Measurements from ENCODE around the gene COL1A2. TPM values are rescaled to one million over a fixed set of nuclear protein-coding genes. Genes with fewer than 3 reads are reported as not detected.

Gene COL1A2
- total RNA-seq, 1 donor from 2014 or later = 169 TPM

- Mint-ChIP-seq H3K27ac (ENCODE audit: unreplicated experiment) (no peak overlapping the region), H3K36me3 (ENCODE audit: low read depth, unreplicated experiment) (no peaks in the 10 kb centered on the region), H3K27me3 (ENCODE audit: unreplicated experiment) (no peaks in the 10 kb centered on the region), H3K4me3 (ENCODE audit: unreplicated experiment) (no peak overlapping the region), H3K4me1 (ENCODE audit: unreplicated experiment) (peaks cover 12% of the 10 kb centered on the region), H3K9me3 (ENCODE audit: unreplicated experiment) (no peaks in the 10 kb centered on the region)
- TF ChIP-seq, protein P1, sequence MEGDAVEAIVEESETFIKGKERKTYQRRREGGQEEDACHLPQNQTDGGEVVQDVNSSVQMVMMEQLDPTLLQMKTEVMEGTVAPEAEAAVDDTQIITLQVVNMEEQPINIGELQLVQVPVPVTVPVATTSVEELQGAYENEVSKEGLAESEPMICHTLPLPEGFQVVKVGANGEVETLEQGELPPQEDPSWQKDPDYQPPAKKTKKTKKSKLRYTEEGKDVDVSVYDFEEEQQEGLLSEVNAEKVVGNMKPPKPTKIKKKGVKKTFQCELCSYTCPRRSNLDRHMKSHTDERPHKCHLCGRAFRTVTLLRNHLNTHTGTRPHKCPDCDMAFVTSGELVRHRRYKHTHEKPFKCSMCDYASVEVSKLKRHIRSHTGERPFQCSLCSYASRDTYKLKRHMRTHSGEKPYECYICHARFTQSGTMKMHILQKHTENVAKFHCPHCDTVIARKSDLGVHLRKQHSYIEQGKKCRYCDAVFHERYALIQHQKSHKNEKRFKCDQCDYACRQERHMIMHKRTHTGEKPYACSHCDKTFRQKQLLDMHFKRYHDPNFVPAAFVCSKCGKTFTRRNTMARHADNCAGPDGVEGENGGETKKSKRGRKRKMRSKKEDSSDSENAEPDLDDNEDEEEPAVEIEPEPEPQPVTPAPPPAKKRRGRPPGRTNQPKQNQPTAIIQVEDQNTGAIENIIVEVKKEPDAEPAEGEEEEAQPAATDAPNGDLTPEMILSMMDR (IDR thresholded peaks at IDR 0.05; ENCODE audit: unreplicated experiment) = no peak
- DNase-seq (ENCODE audit: low spot score) = no peak
These were observed 45.2 kb downstream of the COL1A2 start for GRCh38 chr7:94439893-94440381.

DNA sequence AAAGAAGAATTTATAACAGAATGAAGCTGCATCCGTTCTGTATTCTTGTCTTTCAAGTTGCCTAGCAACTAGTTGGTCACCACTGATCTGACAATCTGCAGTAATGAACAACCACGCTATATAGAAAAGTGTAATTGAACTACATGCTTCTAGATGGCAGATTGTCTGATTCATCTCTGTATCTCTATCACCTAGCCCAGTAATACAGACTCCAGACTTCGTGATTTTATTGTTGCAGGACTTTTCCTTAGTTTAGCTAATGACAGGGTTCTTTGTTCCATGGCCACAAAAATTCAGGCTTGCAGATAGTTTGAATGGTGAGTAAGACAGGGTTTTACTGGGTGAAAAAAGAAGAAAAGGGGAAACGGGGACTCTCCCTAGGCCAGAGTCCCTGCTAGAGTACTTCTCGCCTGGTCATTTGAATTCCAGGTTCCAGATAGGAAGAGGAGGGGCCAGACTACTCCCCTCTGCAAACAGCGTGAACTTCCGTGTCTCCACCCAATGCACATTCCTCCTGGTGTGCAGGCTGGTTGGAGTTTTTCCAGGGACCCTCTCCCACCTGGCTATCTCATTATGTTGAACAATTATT, 45.9 kb downstream of the COL1A2 start:
- no peak for DNase-seq (ENCODE audit: low spot score)
- TF ChIP-seq, protein P1 (IDR thresholded peaks at IDR 0.05; ENCODE audit: unreplicated experiment) = no peak
- Mint-ChIP-seq H3K9me3 (ENCODE audit: unreplicated experiment) (no peaks in the 10 kb centered on the region), H3K27me3 (ENCODE audit: unreplicated experiment) (no peaks in the 10 kb centered on the region), H3K36me3 (ENCODE audit: low read depth, unreplicated experiment) (no peaks in the 10 kb centered on the region), H3K27ac (ENCODE audit: unreplicated experiment) (no peak overlapping the region), H3K4me3 (ENCODE audit: unreplicated experiment) (no peak overlapping the region), H3K4me1 (ENCODE audit: unreplicated experiment) (peaks cover 16% of the 10 kb centered on the region)

GRCh38 chr7:94441138-94441537, 46.4 kb downstream of the COL1A2 start:
- no peak overlapping the region for H3K27ac Mint-ChIP-seq (ENCODE audit: unreplicated experiment)
- no peaks in the 10 kb centered on the region for H3K9me3 Mint-ChIP-seq (ENCODE audit: unreplicated experiment)
- no peak overlapping the region for H3K4me3 Mint-ChIP-seq (ENCODE audit: unreplicated experiment)
- H3K4me1 Mint-ChIP-seq (ENCODE audit: unreplicated experiment) = peaks cover 17% of the 10 kb centered on the region
- TF ChIP-seq, protein P1 (IDR thresholded peaks at IDR 0.05; ENCODE audit: unreplicated experiment) = no peak
- no peaks in the 10 kb centered on the region for H3K36me3 Mint-ChIP-seq (ENCODE audit: low read depth, unreplicated experiment)
- no peaks in the 10 kb centered on the region for H3K27me3 Mint-ChIP-seq (ENCODE audit: unreplicated experiment)
- no peak for DNase-seq (ENCODE audit: low spot score)

- Mint-ChIP-seq H3K27me3 (ENCODE audit: unreplicated experiment) (no peaks in the 10 kb centered on the region), H3K4me1 (ENCODE audit: unreplicated experiment) (peaks cover 13% of the 10 kb centered on the region), H3K9me3 (ENCODE audit: unreplicated experiment) (no peaks in the 10 kb centered on the region), H3K36me3 (ENCODE audit: low read depth, unreplicated experiment) (no peaks in the 10 kb centered on the region), H3K4me3 (ENCODE audit: unreplicated experiment) (no peak overlapping the region), H3K27ac (ENCODE audit: unreplicated experiment) (no peak overlapping the region)
- no peak for DNase-seq (ENCODE audit: low spot score)
- TF ChIP-seq, protein P1 (IDR thresholded peaks at IDR 0.05; ENCODE audit: unreplicated experiment) = no peak
These were observed 47.9 kb downstream of the COL1A2 start for GRCh38 chr7:94442639-94443038.

- TF ChIP-seq, protein P1 (IDR thresholded peaks at IDR 0.05; ENCODE audit: unreplicated experiment) = no peak
- Mint-ChIP-seq H3K4me3 (ENCODE audit: unreplicated experiment) (no peak overlapping the region), H3K27me3 (ENCODE audit: unreplicated experiment) (no peaks in the 10 kb centered on the region), H3K4me1 (ENCODE audit: unreplicated experiment) (peaks cover 13% of the 10 kb centered on the region), H3K27ac (ENCODE audit: unreplicated experiment) (no peak overlapping the region), H3K36me3 (ENCODE audit: low read depth, unreplicated experiment) (no peaks in the 10 kb centered on the region), H3K9me3 (ENCODE audit: unreplicated experiment) (no peaks in the 10 kb centered on the region)
- no peak for DNase-seq (ENCODE audit: low spot score)
These were observed 50.1 kb downstream of the COL1A2 start for GRCh38 chr7:94444813-94445212.
